ENCODE results near the gene MOB2. TPM values are rescaled to one million over a fixed set of nuclear protein-coding genes. Genes with fewer than 3 reads are reported as not detected.
"Not testable (repeated sequence)": the region's sequence is repeated elsewhere in the genome, so short reads cannot be mapped to it uniquely, and the experiment has no call there.

Gene MOB2
- total RNA-seq, 1 experiment from 2014 or later = 19.9 TPM

GRCh38 chr11:1443737-1444136, 42.8 kb downstream of the MOB2 start:
- no peak for DNase-seq (ENCODE audit: low read depth)

- no peak for DNase-seq (ENCODE audit: low read depth)
Observed at GRCh38 chr11:1442807-1443366, 43.7 kb downstream of the MOB2 start.

- DNase-seq (ENCODE audit: low read depth) = no peak
Observed at GRCh38 chr11:1442163-1442562, 44.4 kb downstream of the MOB2 start.

- DNase-seq (ENCODE audit: low read depth) = no peak
Observed at GRCh38 chr11:1440496-1440895, 46.1 kb downstream of the MOB2 start.

GRCh38 chr11:1440066-1440465, 46.5 kb downstream of the MOB2 start:
- DNase-seq (ENCODE audit: low read depth) = no peak

- no peak for DNase-seq (ENCODE audit: low read depth)
Observed at GRCh38 chr11:1439341-1439740, 47.2 kb downstream of the MOB2 start.

- no peak for DNase-seq (ENCODE audit: low read depth)
Observed at GRCh38 chr11:1438967-1439330, 47.6 kb downstream of the MOB2 start.

GRCh38 chr11:1438261-1438966, 48.2 kb downstream of the MOB2 start:
- no peak for DNase-seq (ENCODE audit: low read depth)

- DNase-seq (ENCODE audit: low read depth) = no peak
Observed at GRCh38 chr11:1437500-1437899, 49.1 kb downstream of the MOB2 start.

- DNase-seq (ENCODE audit: low read depth) = no peak
Observed at GRCh38 chr11:1436468-1437039, 50.0 kb downstream of the MOB2 start.

- DNase-seq (ENCODE audit: low read depth) = no peak
Observed at GRCh38 chr11:1435820-1436467, 50.6 kb downstream of the MOB2 start.

- DNase-seq (ENCODE audit: low read depth) = not testable (repeated sequence)
Observed at GRCh38 chr11:1435479-1435819, 51.1 kb downstream of the MOB2 start.

GRCh38 chr11:1433977-1434640, 52.5 kb downstream of the MOB2 start:
- no peak for DNase-seq (ENCODE audit: low read depth)

- DNase-seq (ENCODE audit: low read depth) = no peak
Observed at GRCh38 chr11:1433568-1433967, 53.0 kb downstream of the MOB2 start.

- no peak for DNase-seq (ENCODE audit: low read depth)
Observed at GRCh38 chr11:1428762-1429316, 57.7 kb downstream of the MOB2 start.

GRCh38 chr11:1425439-1425838, 61.1 kb downstream of the MOB2 start:
- no peak for DNase-seq (ENCODE audit: low read depth)

- DNase-seq (ENCODE audit: low read depth) = no peak
Observed at GRCh38 chr11:1425006-1425405, 61.6 kb downstream of the MOB2 start.

- not testable (repeated sequence) for DNase-seq (ENCODE audit: low read depth)
Observed at GRCh38 chr11:1423406-1423805, 63.2 kb downstream of the MOB2 start.

GRCh38 chr11:1422981-1423380, 63.6 kb downstream of the MOB2 start:
- DNase-seq (ENCODE audit: low read depth) = no peak

- no peak for DNase-seq (ENCODE audit: low read depth)
Observed at GRCh38 chr11:1422481-1422880, 64.1 kb downstream of the MOB2 start.

GRCh38 chr11:1421291-1421690, 65.3 kb downstream of the MOB2 start:
- DNase-seq (ENCODE audit: low read depth) = no peak

- DNase-seq (ENCODE audit: low read depth) = no peak
Observed at GRCh38 chr11:1419811-1420210, 66.8 kb downstream of the MOB2 start.

All from LHCN-M2 (cell line).